HG03159 (cell line): ENCODE measurements around the gene DMD.
"Not testable (repeated sequence)": the region's sequence is repeated elsewhere in the genome, so short reads cannot be mapped to it uniquely, and the experiment has no call there.

Experiments
- ATAC-seq: cut with Tn5 transposase; IDR thresholded peaks from one replicate; pipeline ENCODE4 v1.9.1; 2021; ENCODE audit warnings: mild to moderate bottlenecking, moderate library complexity; ENCODE audit not compliant: unreplicated experiment

Gene DMD

DNA sequence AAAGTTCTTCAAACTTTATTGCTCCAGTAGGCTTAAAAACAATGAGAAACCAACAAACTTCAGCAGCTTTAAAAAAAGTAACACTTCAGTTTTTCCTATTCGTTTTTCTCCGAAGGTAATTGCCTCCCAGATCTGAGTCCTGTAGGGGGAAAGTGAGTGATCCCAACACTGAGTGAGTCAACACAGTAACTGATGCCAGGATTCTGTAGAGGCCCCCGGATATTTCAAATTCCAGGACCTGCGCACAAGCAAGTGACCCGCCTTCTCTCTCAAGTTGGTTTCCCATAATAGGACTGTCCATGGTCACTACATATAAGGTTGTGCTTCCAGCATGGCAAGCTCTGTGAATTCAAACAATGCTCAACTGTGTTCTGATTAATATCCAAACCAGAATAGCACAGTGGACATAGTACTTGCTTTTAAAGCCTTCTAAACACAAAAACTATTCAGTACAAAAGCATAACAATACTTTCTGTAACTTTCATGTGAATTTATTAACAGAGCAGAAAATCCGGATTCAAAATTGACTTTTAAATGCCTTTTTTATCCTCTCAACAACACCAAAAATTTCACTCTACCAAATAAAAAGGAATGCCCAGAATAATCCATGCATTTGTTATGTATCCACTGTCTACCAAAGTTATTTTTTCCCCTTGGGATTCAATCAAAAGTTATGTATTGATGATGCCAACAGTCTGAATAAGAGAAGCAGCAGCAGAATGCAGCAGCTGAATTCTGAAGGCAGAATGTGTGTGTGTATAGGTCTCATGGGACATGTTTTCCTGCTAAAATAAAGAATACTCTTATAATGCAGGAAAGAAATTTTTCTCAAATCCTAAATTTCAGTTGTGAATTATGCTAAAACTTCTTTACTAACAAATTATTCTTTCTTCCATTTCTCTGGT lies at the start of gene DMD:
DMD (minus strand) TSS at position 194 of the 905 bp plus-strand sequence. CDS start 237 bp downstream, outside the sequence.
- ATAC-seq, result no peak

DNA sequence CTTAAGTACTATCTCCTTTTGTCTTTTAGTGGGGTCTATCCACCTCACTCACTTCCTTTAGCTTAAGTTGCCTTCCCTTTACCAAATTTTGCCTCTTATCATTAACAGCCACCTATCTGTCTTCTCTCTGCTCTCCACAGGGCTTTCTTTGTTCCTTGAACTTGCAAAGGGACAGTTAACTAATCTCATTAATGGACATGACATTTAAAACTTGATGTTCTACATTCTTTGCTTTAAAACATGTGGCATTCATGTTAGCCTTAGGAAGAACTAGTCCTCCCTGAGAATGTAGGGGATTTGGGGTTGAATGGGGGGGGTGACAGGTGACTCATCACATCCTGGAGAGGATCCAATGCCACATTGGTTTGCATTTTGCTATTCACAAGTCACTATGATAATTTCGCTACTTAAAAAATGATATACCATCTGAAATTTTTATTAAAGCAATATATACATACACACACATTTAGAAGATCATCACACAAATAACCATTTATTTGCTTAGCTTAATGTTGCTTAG lies 41.0 kb upstream of the DMD start:
- no peak for ATAC-seq

DNA sequence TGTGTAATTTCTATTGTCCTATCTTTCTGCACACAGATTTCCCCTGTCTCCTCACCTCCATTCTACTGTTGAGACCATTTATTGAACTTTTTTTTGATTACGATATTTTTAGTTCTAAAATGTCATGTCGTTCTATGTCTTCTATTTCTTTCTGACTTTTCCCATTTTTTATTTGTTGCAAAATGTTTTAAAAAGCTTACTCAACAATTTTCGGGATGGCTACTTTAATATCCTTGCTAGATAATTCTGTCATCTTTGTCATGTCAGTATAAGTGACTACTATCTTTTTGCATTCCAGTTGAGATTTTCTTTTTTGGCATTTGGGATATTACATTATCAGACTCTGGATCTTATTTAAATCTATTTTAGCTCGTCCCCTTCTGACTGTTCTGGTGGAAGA lies 7.5 kb upstream of the DMD start:
- ATAC-seq, result no peak

- ATAC-seq, result no peak
Observed at GRCh38 chrX:33210156-33210555, 1.2 kb downstream of the DMD start.

- no peak for ATAC-seq
Observed at GRCh38 chrX:33207056-33207455, 4.3 kb downstream of the DMD start.

DNA sequence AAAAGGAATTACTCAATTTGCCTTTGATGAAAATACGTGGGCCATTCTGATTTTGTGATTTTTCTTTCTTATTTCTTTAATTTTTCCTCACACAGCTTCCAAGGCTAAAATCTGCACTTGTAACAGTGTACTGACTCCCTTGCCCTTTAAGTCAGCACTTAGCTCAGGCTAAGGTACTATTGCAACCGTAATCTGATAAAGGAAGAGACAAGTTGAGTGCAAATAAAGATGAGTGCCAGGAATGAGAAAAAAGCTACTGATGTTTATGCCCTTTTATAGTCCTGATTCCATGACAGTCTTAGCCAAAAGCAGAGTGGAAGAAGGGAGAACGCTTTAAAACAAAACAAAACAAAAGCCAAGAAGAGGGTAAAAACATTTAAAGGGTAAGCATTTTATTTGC lies 6.0 kb downstream of the DMD start:
- ATAC-seq, result no peak

- no peak for ATAC-seq
Observed at GRCh38 chrX:33204889-33205288, 6.5 kb downstream of the DMD start.

- no peak for ATAC-seq
Observed at GRCh38 chrX:33198561-33199279, 12.6 kb downstream of the DMD start.

DNA sequence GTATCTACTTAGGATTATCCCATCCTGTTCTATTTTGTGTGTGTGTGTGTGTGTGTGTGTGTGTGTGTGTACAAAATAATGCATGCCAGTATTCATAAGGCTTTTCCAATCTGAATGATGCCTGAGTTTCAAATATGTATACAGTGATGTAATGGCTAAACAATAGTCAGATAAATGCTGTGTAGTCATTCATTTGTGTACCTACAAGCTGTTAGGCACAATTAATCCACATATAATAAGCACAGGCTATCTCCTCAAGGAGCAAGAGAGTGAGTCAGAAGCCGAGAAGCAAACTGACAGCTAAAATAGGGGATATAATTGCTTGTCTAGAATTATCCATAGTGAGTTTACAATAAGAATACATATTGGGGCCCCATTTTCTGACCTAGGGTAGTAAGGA lies 15.7 kb downstream of the DMD start:
- ATAC-seq, result no peak

DNA sequence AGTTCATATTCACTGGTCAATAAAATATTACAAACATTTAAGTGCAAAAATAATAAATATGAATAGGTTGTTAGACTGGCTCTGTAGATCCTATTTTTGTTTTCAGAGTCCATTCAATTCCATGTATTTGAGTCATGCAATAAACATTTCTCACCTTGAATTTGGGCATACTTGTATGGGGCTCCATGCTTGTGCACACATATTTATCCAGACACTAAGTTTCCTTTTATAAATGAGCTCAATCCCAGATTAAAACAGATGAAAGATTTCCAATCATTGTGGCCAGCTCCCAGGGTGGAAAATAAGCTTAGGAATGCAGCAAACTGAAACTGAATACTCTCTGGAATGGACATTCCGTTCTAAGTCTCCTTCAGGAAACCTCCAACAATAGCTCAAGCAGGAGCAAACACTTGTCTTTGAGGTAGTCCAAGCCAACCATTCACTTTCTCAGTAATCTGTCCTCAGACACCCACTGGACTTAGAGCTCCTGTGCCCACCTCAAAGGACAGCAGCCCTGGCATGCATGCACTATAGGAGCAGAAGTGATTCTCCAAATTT lies 16.4 kb downstream of the DMD start:
- ATAC-seq, result no peak

DNA sequence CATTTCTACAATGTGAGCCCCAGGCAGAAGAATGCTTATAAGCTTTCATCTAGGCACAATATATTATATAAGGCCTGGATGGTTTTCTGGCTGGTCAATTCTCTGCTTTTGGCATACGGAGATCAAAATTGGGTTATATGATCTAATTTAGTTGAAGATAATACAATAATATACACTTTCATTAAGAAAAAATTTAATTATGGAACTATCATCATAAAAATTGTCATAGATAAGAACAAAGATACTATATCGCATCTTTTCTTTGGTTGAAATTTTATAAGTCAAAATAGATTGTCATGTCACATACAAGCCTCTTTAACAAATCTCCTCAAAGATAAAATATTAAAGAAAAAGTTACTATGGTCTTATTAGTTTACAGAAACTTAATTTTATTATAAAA lies 17.1 kb downstream of the DMD start:
- no peak for ATAC-seq

DNA sequence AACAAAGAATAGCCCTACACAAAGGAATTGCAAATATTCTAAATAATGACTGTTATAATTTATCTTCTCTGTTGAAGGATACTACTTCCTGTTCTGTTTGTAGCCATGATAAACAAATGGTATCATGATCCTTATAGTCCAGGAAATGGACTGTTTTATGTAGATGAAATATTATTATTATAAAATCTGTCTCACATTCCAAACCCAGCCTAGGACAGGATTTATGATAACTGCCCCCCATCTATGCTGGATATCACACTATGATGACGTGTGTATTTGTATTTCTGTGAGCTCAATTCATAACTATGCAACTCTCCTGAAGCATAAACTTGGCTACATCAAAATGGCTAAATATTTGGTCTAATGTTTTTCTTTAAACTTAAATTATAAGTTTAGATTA lies 21.3 kb downstream of the DMD start:
- no peak for ATAC-seq

GRCh38 chrX:33188881-33189280 lies 22.5 kb downstream of the DMD start:
- no peak for ATAC-seq

DNA sequence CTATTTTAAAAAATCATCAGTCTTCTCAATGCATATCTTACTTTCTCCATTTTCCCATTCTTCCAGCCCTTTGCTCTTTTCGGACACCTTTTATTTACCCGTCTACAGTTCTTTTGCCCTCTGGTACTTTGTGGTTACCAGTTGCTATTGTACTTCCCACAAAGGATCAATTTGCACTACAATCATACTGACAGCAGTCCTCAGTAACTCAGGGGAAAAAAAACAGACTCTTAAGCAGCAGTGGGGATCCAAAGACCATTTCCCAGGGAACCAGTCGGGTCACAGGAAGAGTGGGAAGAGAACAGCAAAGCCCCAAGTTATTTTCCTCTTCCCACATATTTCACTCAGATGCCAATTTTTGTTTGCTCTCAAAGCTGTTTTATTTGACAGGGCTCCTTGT lies 23.1 kb downstream of the DMD start:
- no peak for ATAC-seq

GRCh38 chrX:33184803-33185202 lies 26.5 kb downstream of the DMD start:
- ATAC-seq, result not testable (repeated sequence)

DNA sequence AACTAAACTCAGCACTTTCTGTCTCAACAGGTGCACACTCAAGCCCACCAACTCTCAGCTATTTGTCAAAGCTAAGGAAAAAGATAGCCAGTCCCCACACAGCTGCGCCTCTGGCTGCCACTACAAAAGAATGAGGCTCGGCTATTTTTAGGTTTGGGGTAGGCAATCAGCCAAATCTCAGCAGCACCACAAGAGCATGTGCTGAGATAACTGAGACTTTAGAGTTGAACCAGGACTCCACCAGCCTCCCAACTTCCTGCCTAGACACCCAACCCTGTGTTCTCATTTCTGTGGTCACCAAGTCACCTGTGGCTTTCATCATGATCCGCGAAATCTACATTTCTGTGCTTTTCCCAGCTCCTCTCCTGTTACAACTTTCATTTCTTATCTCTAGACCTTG lies 28.0 kb downstream of the DMD start:
- ATAC-seq, result no peak

GRCh38 chrX:33178690-33179089 lies 32.7 kb downstream of the DMD start:
- no peak for ATAC-seq

DNA sequence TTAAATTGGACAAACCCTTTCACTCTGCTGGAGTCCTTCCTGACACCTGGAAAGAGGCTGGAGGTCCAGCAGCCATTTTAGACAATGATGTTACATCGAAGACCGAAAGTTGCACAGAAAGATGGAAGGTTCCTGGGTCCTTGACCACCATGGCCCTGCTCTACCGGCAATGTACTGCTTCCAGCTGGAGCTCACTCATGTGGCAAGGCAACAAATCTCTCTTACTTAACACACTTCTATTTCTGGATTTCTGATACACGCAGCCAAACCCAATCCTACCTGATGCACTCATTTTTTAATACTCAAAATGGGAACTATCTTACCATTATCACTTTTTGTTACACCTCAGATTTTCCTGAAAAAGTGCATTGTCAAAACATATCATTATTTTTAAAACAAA lies 33.1 kb downstream of the DMD start:
- no peak for ATAC-seq

DNA sequence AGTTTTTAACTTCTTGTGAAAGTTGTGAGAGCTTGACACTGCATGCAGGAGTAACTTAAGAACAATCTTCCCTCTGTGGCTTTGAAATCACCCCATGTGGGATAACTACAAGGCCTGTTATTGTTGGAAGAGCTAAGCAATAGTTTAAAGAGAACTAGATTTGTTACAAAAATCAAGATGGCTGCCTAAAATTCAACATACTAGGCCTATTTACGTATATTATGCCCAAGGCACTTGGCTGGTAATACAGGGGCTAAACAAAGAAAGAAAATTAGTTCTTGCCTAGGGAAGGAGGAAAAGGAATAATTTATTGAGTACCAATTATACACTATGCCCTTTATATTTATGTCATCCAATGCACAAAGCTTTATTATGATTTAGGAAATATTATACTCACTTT lies 36.1 kb downstream of the DMD start:
- ATAC-seq, result no peak

- ATAC-seq, result no peak
Observed at GRCh38 chrX:33171041-33171440, 40.3 kb downstream of the DMD start.

GRCh38 chrX:33161829-33162228 lies 49.5 kb downstream of the DMD start:
- no peak for ATAC-seq

DNA sequence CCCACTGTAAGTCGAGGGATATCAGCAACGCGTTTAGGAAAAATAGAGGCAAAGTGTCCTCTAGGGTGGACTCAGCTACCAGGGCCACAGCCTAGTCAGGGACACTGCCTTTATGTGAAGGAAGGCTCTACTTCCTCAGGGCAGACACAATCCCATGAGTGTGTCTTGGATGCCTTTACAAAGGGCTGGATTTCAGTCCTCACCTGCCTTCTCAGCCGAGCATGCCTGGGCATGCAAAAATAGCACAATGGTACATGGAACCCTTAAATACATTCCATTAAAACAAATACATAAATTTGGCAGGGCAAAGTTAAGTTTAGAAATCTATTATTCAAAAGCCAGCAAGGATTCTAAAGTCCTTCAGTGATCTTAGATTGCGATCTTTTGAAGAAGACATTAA lies 51.1 kb downstream of the DMD start:
- no peak for ATAC-seq
